Upper lobe of left lung (tissue), 4 donors: ENCODE measurements around the gene MAP1S.

Source experiments
- CTCF ChIP-seq, 6 experiments: fragments of 450-650 bp in 4 of 6; fragments of 200-600 bp in 2 of 6; sonication (generic) in 2 of 6; IDR thresholded peaks; one replicate each; pipeline ENCODE4 v1.5.1; 2016 to 2019; ENCODE audit warnings: antibody characterized with exemption in 6 of 6
- POLR2AphosphoS5 ChIP-seq, 2 donors: sonication (generic); formaldehyde crosslinking; IDR thresholded peaks; one replicate each; pipeline ENCODE4 v1.5.1; 2017; ENCODE audit warnings: antibody characterized with exemption in 2 of 2

DNA sequence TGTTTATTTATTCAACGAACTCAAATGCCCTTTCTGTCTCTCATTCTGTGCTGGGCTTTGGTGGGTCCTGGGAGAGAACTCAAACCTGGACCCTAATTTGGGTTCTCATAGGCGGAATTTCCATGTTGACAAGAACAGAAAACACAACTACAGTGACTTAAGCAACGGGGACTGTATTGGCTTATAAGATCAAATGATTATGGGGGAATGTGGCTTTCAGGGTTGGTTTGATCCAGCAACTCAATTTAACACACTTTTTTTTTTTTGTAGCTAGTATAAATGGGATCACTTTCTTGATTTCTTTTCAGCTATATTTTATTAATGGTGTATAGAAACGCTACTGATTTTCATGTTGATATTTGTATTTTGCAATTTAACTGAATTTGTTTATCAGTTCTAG lies 41.9 kb downstream of the MAP1S start:
- no peak for TF ChIP-seq POLR2AphosphoS5 (IDR thresholded peaks at IDR 0.05)
- no peak for TF ChIP-seq CTCF (IDR thresholded peaks at IDR 0.05)
